Measurements from ENCODE around the gene ZHX3. TPM values are rescaled to one million over a fixed set of nuclear protein-coding genes. Genes with fewer than 3 reads are reported as not detected.
A peak's percentile ranks its signal among the peaks of the same experiment; 100 is the strongest.

Gene ZHX3
- total and polyA plus RNA-seq, 2 of the 13 experiments (the other 11 are each of a cell fraction or from before 2014, with no cell fraction given), result 8.4 to 11.7 TPM

GRCh38 chr20:41317546-41318270 is at the start of gene ZHX3 (continued):
- TF ChIP-seq ZNF687 (CRISPR knock-in tag; IDR thresholded peaks at IDR 0.05) (peak; percentile 40), YEATS2 (CRISPR knock-in tag; IDR thresholded peaks at IDR 0.05; ENCODE audit: borderline replicate concordance) (peak; percentile 68; the same call in 1 of the 2 replicates), HMGXB4 (CRISPR knock-in tag; IDR thresholded peaks at IDR 0.05; ENCODE audit: borderline replicate concordance in 1 of 2, low read depth in 1 of 2) (peak in 1 of 2 experiments; percentile 26; a peak in 1 of 4 replicates), HHEX (CRISPR knock-in tag; IDR thresholded peaks at IDR 0.05) (no peak), NCOA1 (CRISPR knock-in tag; IDR thresholded peaks at IDR 0.05) (peak; percentile 26; the same call in 1 of the 2 replicates), ONECUT2 (CRISPR knock-in tag; IDR thresholded peaks at IDR 0.05) (no peak), MYNN (CRISPR knock-in tag; IDR thresholded peaks at IDR 0.05; ENCODE audit: low read depth) (peak; percentile 87; the same call in 1 of the 2 replicates), DRAP1 (CRISPR knock-in tag; IDR thresholded peaks at IDR 0.05) (peak; percentile 71; the same call in 1 of the 2 replicates), RBFOX2 (IDR thresholded peaks at IDR 0.05; ENCODE audit: low read depth, low read length) (peak; percentile 64), TOPORS (CRISPR knock-in tag; IDR thresholded peaks at IDR 0.05) (no peak), HNRNPLL (IDR thresholded peaks at IDR 0.05; ENCODE audit: low read depth, low read length, poor library complexity, severe bottlenecking) (peak; percentile 53), JDP2 (CRISPR knock-in tag; IDR thresholded peaks at IDR 0.05; ENCODE audit: borderline replicate concordance) (no peak), ZNF841 (CRISPR knock-in tag; IDR thresholded peaks at IDR 0.05; ENCODE audit: borderline replicate concordance) (no peak), SOX6 (IDR thresholded peaks at IDR 0.05) (no peak), SOX6 (CRISPR knock-in tag; IDR thresholded peaks at IDR 0.05) (no peak; the same call in none of the 2 replicates), SRF (IDR thresholded peaks at IDR 0.05; ENCODE audit: low read depth, low read length) (peak; percentile 4; the same call in 1 of the 2 replicates), ZNF558 (CRISPR knock-in tag; IDR thresholded peaks at IDR 0.05; ENCODE audit: borderline replicate concordance) (peak; percentile 49; the same call in 1 of the 2 replicates), MAZ (IDR thresholded peaks at IDR 0.05; ENCODE audit: borderline replicate concordance, low read depth, low read length) (peak; percentile 100), MAZ (CRISPR knock-in tag; IDR thresholded peaks at IDR 0.05; ENCODE audit: low read depth) (peak; percentile 98), ZNF3 (CRISPR knock-in tag; IDR thresholded peaks at IDR 0.05) (no peak), ZNF451 (CRISPR knock-in tag; IDR thresholded peaks at IDR 0.05) (peak; percentile 27; the same call in 1 of the 2 replicates), ZFP36L2 (CRISPR knock-in tag; IDR thresholded peaks at IDR 0.05) (peak; percentile 19; the same call in 1 of the 2 replicates)
